ENCODE data around the gene HSF4. TPM values are rescaled to one million over a fixed set of nuclear protein-coding genes. Genes with fewer than 3 reads are reported as not detected.

Gene HSF4, protein sequence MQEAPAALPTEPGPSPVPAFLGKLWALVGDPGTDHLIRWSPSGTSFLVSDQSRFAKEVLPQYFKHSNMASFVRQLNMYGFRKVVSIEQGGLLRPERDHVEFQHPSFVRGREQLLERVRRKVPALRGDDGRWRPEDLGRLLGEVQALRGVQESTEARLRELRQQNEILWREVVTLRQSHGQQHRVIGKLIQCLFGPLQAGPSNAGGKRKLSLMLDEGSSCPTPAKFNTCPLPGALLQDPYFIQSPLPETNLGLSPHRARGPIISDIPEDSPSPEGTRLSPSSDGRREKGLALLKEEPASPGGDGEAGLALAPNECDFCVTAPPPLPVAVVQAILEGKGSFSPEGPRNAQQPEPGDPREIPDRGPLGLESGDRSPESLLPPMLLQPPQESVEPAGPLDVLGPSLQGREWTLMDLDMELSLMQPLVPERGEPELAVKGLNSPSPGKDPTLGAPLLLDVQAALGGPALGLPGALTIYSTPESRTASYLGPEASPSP
- 10 to 100 TPM; 17.3 to 44.3 (median 35.1) TPM for total RNA-seq

DNA sequence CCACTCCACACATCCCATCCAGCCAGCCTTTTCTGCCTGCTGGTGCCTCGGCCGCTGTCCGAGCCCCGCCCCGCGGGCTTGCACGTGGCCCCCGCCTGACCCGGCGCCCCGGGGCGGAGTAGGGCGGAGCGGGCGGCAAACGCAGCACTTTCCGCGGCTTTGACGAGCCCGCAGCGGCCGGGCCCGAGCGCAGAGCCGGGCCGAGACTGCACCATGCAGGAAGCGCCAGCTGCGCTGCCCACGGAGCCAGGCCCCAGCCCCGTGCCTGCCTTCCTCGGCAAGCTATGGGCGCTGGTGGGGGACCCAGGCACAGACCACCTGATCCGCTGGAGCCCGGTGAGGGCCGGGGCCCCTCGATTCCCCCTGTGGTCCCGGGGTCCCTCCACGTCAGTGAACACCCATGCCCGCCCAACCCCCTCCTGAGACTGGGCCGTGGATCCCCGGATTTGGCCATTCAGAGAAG lies at the start of gene HSF4:
TSS of gene HSF4 (plus strand) at position 147 of the 463 bp plus-strand sequence. CDS start at position 214, 67 bp downstream.
- TF ChIP-seq, protein P1, sequence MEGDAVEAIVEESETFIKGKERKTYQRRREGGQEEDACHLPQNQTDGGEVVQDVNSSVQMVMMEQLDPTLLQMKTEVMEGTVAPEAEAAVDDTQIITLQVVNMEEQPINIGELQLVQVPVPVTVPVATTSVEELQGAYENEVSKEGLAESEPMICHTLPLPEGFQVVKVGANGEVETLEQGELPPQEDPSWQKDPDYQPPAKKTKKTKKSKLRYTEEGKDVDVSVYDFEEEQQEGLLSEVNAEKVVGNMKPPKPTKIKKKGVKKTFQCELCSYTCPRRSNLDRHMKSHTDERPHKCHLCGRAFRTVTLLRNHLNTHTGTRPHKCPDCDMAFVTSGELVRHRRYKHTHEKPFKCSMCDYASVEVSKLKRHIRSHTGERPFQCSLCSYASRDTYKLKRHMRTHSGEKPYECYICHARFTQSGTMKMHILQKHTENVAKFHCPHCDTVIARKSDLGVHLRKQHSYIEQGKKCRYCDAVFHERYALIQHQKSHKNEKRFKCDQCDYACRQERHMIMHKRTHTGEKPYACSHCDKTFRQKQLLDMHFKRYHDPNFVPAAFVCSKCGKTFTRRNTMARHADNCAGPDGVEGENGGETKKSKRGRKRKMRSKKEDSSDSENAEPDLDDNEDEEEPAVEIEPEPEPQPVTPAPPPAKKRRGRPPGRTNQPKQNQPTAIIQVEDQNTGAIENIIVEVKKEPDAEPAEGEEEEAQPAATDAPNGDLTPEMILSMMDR (IDR thresholded peaks at IDR 0.05; ENCODE audit: low read depth), result no peak

DNA sequence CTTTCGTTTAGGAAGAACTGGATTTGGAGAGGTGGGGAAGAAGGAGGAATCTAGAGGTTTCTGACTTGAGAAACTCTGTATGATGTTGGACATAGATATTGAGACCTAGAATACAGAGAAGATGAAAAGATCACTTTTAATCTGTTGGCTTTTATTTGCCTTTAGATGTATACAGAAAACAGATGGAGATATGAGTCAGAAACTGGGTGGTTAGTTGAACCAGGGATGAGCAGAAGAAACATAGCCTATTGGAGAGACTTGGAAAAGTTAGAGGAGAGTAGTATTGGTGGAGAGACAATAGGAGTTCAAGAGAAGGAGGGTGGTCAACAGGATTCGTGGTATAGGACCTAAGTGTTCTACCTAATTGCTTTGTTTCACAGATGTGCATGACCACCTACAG lies 49.8 kb upstream of the HSF4 start:
- TF ChIP-seq, protein P1 (IDR thresholded peaks at IDR 0.05; ENCODE audit: low read depth), result no peak

DNA sequence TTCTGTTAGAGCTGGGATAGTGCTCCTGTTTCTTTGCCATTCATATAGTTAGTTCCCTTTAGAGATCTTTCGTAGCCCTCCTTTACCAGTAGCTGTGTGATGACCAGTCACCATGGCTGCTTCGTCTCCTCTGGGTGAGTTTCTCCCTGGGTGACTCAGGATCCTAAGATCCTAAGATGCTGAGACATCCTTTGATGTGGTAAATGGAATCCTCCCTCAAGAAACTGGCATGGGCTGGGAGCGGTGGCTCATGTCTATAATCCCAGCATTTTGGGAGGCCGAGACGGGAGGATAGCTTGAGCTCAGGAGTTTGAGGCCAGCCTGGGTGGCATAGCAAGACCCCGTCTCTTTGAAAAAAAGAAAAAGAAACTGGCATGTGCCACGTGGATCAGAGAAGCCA lies 48.9 kb upstream of the HSF4 start:
- TF ChIP-seq, protein P1 (IDR thresholded peaks at IDR 0.05; ENCODE audit: low read depth), result no peak

DNA sequence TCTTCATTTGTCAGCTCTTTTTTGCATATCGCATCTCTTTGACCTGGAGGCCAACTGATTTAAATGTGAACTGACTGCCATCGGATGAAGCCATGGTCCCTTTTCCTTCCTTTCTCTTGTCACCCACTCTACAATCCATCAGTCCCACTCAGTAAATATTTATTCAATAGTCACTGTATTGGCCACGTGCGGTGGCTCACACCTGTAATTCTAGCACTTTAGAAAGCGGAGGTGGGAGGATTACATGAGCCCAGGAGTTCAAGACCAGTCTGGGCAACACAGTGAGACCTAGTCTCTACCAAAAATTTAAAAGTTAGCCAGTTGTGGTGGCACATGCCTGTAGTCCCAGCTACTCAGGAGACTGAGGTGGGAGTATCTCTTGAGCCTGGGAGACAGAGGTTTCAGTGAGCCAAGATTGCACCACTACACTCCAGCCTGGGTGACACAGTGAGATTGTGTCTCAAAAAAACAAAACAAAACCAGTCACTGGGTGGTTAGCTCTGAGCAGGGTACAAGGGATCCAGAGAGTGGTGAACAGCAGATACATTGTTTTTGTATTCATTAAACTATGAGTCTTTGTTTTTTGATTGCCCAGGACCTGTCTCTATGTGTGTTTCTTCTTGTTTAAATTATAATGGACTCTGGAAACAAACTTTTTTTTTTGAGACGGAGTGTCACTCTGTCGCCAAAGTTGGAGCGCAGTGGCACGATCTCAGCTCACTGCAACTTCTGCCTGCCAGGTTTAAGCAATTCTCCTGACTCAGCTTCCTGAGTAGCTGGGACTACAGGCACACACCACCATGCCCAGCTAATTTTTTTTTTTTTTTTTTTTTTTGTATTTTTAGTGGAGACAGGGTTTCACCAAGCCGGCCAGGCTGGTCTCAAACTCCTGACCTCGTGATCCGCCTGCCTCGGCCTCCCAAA lies 47.9 kb upstream of the HSF4 start:
- TF ChIP-seq, protein P1 (IDR thresholded peaks at IDR 0.05; ENCODE audit: low read depth), result no peak

DNA sequence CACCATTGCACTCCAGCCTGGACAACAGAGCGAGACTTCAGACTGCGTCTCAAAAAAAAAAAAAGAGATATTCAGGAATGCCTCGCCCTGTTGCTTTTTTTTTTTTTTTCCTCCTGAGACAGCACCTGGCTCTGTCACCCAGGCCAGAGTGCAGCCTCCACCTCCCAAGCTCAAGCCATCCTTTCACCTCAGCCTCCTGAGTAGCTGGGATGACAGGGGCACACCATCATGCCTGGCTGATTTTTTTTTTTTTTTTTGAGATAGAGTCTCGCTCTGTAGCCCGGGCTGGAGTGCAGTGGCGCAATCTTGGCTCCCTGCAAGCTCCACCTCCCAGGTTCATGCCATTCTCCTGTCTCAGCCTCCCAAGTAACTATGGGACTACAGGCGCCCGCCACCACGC lies 46.8 kb upstream of the HSF4 start:
- TF ChIP-seq, protein P1 (IDR thresholded peaks at IDR 0.05; ENCODE audit: low read depth), result no peak

DNA sequence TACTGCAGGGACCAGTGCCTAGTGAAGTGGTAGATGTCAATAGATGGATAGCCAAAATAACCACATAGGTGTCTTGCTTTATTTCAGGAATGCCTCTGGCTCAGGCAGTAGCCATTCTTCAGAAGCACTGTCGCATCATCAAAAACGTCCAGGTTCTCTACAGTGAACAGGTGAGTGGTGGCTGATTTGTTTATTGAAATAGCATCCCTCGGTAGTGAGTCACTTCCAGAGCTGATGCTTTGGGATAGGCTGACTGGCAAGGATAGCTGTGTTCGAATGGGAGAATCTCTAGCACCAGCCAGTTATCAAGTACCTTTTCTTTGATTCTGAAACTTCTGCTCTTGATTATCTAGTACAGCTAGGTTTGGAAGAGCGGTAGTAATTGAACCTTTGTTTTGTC lies 44.5 kb upstream of the HSF4 start:
- TF ChIP-seq, protein P1 (IDR thresholded peaks at IDR 0.05; ENCODE audit: low read depth), result no peak

DNA sequence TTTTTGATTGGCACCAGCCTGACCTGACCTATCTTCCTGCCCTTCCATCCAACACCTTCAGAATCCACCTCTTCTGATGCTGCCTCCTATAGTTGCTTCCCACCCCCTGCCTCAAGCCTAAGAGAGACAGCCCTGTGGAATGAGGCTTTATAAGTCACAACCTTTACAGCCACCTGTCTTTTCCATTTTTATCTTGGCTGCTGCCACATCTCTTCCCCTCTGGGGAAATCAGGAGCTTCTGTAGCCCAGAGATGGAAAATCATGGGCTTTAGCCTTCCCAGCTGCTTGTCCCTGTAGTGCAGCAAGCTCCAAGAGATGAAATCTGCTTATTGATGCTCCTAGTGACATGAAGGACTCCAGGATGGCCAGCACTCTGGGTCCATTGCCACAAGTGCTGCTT lies 36.1 kb upstream of the HSF4 start:
- TF ChIP-seq, protein P1 (IDR thresholded peaks at IDR 0.05; ENCODE audit: low read depth), result no peak
